Activated T-helper 2 cell treated with anti-CD3 and anti-CD28 coated beads, Interferon-gamma antibody, Interleukin-2, Interleukin-4, amounts not matched to agents 10 μg/mL and 5 μg/mL and 100 μg/mL, durations not matched to agents 14 hours and 24 hours and 36 hours (primary cell): Measurements from ENCODE around the gene MS4A15. TPM values are rescaled to one million over a fixed set of nuclear protein-coding genes. Genes with fewer than 3 reads are reported as not detected.
"Not testable (repeated sequence)": the region's sequence is repeated elsewhere in the genome, so short reads cannot be mapped to it uniquely, and the experiment has no call there.

Experiments used
- DNase-seq: peaks from one replicate; pipeline ENCODE4 v3.0.0; 2021; ENCODE audit warnings: low spot score
- H3K27ac Mint-ChIP-seq: one replicate; pipeline ENCODE4 v1.8.0; 2021; ENCODE audit warnings: mixed read lengths
- H3K27me3 Mint-ChIP-seq: one replicate; pipeline ENCODE4 v1.8.0; 2021; ENCODE audit warnings: low read depth, mixed read lengths
- H3K36me3 Mint-ChIP-seq: one replicate; pipeline ENCODE4 v1.8.0; 2021; ENCODE audit warnings: low read depth, mixed read lengths
- H3K4me1 Mint-ChIP-seq: one replicate; pipeline ENCODE4 v1.8.0; 2021; ENCODE audit warnings: low read depth, mixed read lengths
- H3K4me3 Mint-ChIP-seq: one replicate; pipeline ENCODE4 v1.8.0; 2021; ENCODE audit warnings: low read depth, mild to moderate bottlenecking, moderate library complexity, mixed read lengths
- H3K9me3 Mint-ChIP-seq: one replicate; pipeline ENCODE4 v1.8.0; 2021; ENCODE audit warnings: mixed read lengths
- intact Hi-C: fragments of 100-400 bp; cut with micrococcal nuclease; formaldehyde crosslinking; loops from one replicate; pipeline ENCODE4 v1.15.1; 2023
- total RNA-seq: library from RNA; stranded (reverse); gene quantifications from 2 replicates; pipeline ENCODE4 v1.2.3, GENCODE V29; 2022

MS4A15 gene
- total RNA-seq, 1 donor from 2014 or later, result not detected

DNA sequence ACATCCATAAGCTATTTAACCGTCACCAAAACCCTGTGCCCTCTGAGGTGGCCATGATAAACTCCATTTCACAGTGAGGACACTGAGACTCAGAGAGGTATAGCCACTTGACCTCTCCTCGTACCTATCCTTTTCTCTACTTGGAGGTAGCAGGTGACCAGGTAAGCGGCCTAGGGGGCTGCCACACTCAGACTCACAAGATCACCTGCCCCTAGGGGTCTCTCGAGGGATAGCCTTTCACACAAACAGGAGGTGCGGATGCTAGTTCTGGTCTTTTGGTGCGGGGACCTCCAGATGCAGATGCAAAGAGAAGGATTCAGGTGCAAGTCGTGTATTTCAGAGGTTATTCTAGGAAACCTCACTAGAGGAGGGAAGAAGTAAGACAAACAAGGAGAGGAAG, 17.6 kb upstream of the MS4A15 start:
- intact Hi-C loops, result no loop called here
- no peaks in the 10 kb centered on the region for H3K4me1 Mint-ChIP-seq
- H3K27ac Mint-ChIP-seq, result no peak overlapping the region
- H3K9me3 Mint-ChIP-seq, result no peaks in the 10 kb centered on the region
- H3K4me3 Mint-ChIP-seq, result no peak overlapping the region
- peaks cover 6% of the 10 kb centered on the region for H3K27me3 Mint-ChIP-seq
- H3K36me3 Mint-ChIP-seq, result no peaks in the 10 kb centered on the region
- no peak for DNase-seq

DNA sequence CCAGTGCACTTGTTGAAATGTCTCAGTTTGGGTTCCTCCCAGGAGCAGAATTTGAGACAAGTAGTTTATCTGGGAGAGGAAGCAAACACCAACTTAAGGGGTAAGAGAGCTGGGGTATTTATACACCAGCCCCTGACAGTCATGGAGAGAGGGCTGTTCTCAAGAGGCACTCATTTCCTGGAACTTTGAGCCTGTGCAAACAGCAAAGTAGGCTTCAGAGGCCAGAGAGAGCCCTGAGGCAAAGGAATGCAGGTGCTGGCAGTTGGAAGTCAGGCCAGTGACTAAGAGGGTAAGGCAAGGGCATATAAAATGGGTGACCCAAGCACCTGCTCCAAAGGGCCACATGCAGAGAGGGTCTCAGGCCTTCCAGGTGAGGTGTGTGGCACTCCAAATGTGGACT, 16.1 kb upstream of the MS4A15 start:
- Mint-ChIP-seq H3K27ac (no peak overlapping the region), H3K36me3 (no peaks in the 10 kb centered on the region), H3K27me3 (peaks cover 6% of the 10 kb centered on the region), H3K9me3 (no peaks in the 10 kb centered on the region), H3K4me3 (no peak overlapping the region), H3K4me1 (no peaks in the 10 kb centered on the region)
- intact Hi-C loops, result no loop called here
- DNase-seq, result no peak

DNA sequence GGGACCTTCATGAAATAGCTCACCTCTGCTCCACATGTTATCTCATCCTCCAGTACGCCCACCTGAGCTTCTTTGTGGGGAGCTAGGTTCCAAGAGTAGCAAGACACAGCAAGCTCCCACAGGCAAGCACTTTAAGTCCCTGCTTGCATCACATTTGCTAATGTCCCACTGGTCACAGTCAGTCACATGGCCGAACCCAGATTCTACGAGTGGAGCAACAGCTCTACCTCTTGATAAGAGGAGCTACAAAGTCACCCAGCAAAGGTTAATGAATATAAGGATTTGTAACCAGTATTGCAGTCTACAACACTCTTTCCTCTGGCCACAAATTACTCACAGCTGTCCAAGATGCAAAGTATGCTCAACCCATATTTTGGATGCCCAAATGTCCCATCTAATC, 15.2 kb upstream of the MS4A15 start:
- Mint-ChIP-seq H3K36me3 (no peaks in the 10 kb centered on the region), H3K9me3 (no peaks in the 10 kb centered on the region), H3K4me3 (no peak overlapping the region), H3K4me1 (no peaks in the 10 kb centered on the region), H3K27me3 (peaks cover 7% of the 10 kb centered on the region), H3K27ac (no peak overlapping the region)
- no peak for DNase-seq
- intact Hi-C loops, result no loop called here

DNA sequence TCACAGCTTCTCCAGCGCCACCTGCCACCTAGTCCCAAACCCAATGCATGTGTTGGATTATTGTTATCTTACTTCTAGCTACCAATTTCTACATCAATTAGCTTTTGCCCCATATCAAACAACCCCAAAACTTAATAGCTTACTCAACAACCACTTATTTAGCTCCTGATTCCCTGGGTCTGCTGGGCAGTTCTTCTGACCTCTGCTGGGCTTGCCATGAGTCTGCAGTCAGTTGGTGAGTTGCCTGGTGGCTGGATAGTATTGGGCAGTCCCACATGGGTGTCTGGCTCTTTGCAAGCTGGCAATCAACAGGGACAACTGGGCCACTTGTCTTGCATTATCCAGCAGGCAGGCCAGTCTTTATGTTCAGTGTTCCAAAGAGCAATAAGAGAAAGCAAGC, 13.6 kb upstream of the MS4A15 start:
- Mint-ChIP-seq H3K4me1 (no peaks in the 10 kb centered on the region), H3K36me3 (no peaks in the 10 kb centered on the region), H3K27me3 (peaks cover 7% of the 10 kb centered on the region), H3K4me3 (no peak overlapping the region), H3K27ac (no peak overlapping the region), H3K9me3 (peaks cover 5% of the 10 kb centered on the region)
- intact Hi-C loops, result no loop called here
- DNase-seq, result no peak

DNA sequence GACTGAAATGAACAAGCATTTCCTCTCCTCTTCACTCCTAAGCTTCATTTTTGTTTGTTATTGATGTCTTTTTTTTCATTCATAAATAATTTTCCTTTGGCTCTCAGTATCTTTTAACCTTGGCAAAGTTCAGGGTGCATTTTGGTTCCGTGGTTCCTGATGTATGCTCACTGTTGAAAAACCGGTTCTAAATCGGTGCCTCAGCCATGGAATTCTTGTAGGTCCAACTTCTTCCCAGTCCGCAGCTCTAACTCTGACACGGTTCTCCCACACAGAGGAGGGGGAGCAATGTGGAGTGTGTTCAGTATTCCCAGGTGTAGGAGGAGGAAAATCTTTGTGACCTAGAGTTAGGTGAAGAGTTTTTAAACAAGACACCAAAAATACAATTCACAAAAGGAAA, 12.6 kb upstream of the MS4A15 start:
- DNase-seq, result no peak
- Mint-ChIP-seq H3K4me3 (no peak overlapping the region), H3K36me3 (no peaks in the 10 kb centered on the region), H3K4me1 (no peaks in the 10 kb centered on the region), H3K27me3 (peaks cover 7% of the 10 kb centered on the region), H3K27ac (no peak overlapping the region), H3K9me3 (peaks cover 5% of the 10 kb centered on the region)
- intact Hi-C loops, result no loop called here

DNA sequence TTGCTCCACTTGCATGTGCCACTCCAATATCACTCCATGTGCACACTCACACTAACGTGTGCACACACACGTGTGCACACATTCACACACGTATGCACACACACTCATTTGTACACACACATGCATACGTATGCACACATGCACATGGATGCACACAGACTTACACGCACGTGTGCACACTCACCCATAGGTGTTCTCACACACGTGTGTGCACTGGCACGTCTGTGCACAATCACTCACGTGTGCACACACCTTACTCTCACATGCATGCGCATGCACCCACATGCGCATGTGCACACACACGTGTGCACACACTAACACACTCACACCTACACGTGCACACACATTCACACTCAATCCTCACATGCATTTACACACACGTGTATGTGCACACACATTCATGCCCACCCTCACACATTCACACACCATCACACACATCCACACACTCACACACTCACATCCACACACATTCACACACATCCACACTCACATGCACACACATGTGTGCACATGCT, 9.3 kb upstream of the MS4A15 start:
- Mint-ChIP-seq H3K4me1 (no peaks in the 10 kb centered on the region), H3K36me3 (no peaks in the 10 kb centered on the region), H3K27ac (no peak overlapping the region), H3K4me3 (no peak overlapping the region), H3K9me3 (peaks cover 5% of the 10 kb centered on the region), H3K27me3 (peaks cover 7% of the 10 kb centered on the region)
- no peak for DNase-seq
- intact Hi-C loops, result no loop called here

DNA sequence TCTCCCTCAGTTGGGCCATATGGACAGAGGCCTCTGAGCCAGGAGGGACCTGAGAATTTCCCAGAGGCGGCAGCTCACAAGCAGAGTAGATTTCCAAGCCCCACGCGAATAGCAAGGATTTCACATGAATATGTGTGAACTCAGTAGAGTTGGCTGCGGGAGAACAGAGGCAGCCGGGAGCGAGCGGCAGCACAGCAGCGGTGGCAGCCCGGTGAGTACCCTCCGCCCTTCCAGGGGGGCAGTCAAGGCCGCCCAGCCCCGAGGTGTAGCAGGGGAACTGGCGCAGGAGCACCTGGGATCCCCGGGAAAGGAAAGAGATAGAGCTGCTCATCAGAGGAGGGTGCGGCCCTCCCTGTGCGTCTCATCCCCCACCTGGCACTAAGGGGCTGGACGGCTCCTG, 8.4 kb upstream of the MS4A15 start:
- intact Hi-C loops, result no loop called here
- H3K4me1 Mint-ChIP-seq, result no peaks in the 10 kb centered on the region
- H3K27ac Mint-ChIP-seq, result no peak overlapping the region
- H3K27me3 Mint-ChIP-seq, result peaks cover 6% of the 10 kb centered on the region
- peaks cover 5% of the 10 kb centered on the region for H3K9me3 Mint-ChIP-seq
- H3K4me3 Mint-ChIP-seq, result no peak overlapping the region
- DNase-seq, result no peak
- no peaks in the 10 kb centered on the region for H3K36me3 Mint-ChIP-seq

DNA sequence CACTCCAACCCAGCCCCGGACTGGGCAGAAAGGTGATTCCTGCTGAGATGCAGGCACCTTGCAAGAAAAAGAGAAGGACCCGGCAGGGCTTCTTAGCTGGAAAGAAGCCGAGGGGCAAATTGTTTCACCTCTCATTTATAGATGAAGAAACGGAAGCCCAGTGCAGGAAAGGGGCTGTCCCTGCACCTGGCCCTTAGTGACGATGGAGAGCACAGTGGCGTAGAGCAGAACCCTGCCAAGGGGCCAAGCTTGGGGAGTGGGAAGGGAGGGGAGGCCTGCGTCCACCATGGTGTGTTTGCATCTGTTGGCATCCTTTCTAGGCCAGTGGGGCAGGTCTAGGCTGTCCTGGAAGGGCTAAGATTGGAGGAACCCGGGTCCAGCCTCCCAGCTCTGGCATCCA, 7.8 kb upstream of the MS4A15 start:
- H3K27ac Mint-ChIP-seq, result no peak overlapping the region
- H3K4me1 Mint-ChIP-seq, result no peaks in the 10 kb centered on the region
- no peaks in the 10 kb centered on the region for H3K36me3 Mint-ChIP-seq
- intact Hi-C loops, result no loop called here
- H3K4me3 Mint-ChIP-seq, result no peak overlapping the region
- peaks cover 7% of the 10 kb centered on the region for H3K27me3 Mint-ChIP-seq
- H3K9me3 Mint-ChIP-seq, result peaks cover 5% of the 10 kb centered on the region
- DNase-seq, result no peak

DNA sequence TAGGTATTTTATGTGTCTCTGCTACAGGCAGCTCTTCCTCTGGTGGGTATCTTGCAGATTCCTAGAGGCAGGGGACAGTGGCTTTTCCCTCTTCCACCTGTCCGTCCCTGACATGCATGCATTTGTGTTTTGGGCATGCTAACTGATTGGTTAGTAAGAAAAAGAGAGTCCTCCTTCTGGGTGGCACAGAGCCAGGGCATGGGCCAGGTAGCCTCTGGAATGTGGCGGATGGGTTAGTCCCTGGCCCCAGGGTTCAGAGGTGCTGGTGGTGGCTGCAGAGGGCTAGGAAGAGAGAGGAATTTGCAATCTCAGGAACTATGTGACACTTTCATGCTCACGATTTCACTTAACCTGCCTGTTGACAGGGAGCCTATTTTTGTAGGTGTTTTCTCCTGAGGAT, 5.8 kb upstream of the MS4A15 start:
- H3K4me3 Mint-ChIP-seq, result no peak overlapping the region
- DNase-seq, result no peak
- H3K27me3 Mint-ChIP-seq, result peaks cover 7% of the 10 kb centered on the region
- no peak overlapping the region for H3K27ac Mint-ChIP-seq
- intact Hi-C loops, result no loop called here
- H3K36me3 Mint-ChIP-seq, result no peaks in the 10 kb centered on the region
- H3K9me3 Mint-ChIP-seq, result peaks cover 5% of the 10 kb centered on the region
- no peaks in the 10 kb centered on the region for H3K4me1 Mint-ChIP-seq

DNA sequence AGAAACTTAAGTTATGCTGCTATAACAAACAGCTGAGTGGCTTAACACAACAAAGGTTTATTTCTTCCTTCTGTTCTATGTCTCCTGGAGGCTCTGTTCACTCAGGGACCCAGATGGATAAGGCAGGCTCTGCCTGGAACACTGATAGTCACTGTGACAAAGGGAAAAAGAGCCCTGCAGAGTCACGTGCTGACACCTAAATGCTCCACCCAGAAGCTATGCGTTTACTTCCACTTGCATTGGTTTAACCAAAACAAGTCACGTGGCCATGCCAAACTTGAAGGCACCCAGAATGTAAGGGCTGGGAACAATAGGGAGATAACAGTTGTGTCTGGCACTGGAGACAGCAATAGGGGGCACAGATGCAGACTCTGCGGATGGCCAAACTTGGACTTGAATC, 3.4 kb upstream of the MS4A15 start:
- Mint-ChIP-seq H3K27ac (no peak overlapping the region), H3K36me3 (no peaks in the 10 kb centered on the region), H3K4me1 (no peaks in the 10 kb centered on the region), H3K4me3 (no peak overlapping the region), H3K27me3 (peaks cover 9% of the 10 kb centered on the region), H3K9me3 (no peaks in the 10 kb centered on the region)
- no peak for DNase-seq
- intact Hi-C loops, result no loop called here

DNA sequence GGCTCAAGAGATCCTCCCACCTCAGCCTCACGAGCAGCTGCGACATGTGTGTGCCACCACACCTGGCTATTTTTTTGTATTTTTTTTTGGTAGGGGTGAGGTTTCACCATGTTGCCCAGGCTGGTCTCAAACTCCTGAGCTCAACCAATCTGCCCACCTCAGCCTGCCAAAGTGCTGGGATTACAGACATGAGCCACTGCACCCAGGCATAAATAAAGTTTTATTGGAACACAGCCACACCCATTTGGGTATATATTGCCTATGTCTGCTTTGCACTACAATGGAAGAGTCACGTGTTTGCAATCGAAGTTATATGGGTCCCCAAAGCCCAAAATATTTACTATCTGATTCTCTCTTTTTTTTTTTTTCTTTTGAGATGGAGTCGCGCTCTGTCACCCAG, 1.8 kb upstream of the MS4A15 start:
- H3K27ac Mint-ChIP-seq, result no peak overlapping the region
- no peaks in the 10 kb centered on the region for H3K36me3 Mint-ChIP-seq
- intact Hi-C loops, result no loop called here
- DNase-seq, result no peak
- no peaks in the 10 kb centered on the region for H3K9me3 Mint-ChIP-seq
- H3K27me3 Mint-ChIP-seq, result peaks cover 21% of the 10 kb centered on the region
- H3K4me3 Mint-ChIP-seq, result no peak overlapping the region
- no peaks in the 10 kb centered on the region for H3K4me1 Mint-ChIP-seq

DNA sequence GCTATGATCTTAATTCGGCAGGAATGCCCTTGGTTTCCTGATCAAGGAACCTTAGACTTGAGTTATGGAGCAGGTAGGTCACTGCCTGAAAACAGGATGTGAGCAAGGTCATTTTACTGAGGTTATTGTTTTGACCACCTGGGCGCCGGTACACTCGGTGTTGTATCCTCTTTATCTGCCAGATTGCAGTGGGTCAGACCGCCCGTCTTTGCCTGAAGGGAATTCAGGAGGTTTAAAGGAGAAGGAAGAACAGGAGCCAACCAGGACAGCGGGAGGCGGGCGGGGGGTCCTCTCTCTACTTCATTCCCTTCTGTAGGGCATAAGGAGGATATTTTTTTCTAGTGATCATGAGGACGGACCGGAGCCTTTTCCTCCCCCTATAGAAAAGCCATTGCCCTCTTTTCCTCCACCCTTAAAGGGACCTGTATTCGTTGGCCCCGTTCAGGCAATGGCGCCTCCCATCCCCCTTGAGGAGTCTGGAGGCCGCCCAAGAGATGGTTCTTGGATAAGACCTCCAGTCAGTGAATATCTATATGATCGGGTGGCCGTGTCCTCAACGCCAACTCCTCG, 649 bp downstream of the MS4A15 start:
- H3K4me1 Mint-ChIP-seq, result no peaks in the 10 kb centered on the region
- H3K27ac Mint-ChIP-seq, result no peak overlapping the region
- no peak overlapping the region for H3K4me3 Mint-ChIP-seq
- H3K36me3 Mint-ChIP-seq, result no peaks in the 10 kb centered on the region
- H3K27me3 Mint-ChIP-seq, result peaks cover 35% of the 10 kb centered on the region
- H3K9me3 Mint-ChIP-seq, result no peaks in the 10 kb centered on the region
- DNase-seq, result no peak
- intact Hi-C loops, result no loop called here

DNA sequence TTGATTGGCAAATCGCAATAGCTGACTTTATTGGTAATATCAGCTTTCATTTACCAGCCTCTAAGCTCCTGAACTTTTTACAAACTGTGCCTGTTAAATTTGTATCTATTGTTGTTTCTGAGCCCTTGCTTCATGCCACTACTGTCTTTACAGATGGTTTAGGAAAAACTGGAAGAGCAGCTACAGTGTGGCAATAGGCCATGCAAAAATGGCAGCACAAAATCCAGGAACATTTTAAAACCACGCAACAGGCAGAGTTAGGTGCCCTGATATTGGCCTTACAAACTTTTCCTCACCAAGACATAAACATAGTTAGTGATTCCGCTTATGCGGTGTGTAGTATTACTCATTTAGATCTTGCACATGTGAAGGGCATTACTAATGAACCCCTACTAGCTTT, 2.0 kb downstream of the MS4A15 start:
- H3K9me3 Mint-ChIP-seq, H3K4me1 Mint-ChIP-seq, H3K27ac Mint-ChIP-seq, H3K36me3 Mint-ChIP-seq, DNase-seq, H3K4me3 Mint-ChIP-seq, intact Hi-C loops: not testable (repeated sequence)
- peaks cover 31% of the 10 kb centered on the region for H3K27me3 Mint-ChIP-seq
